OCI-LY1 (cell line): Measurements from ENCODE around the gene ZNF536.

Source experiments
- H2AFZ ChIP-seq: fragments of 200-600 bp; sonication (generic), shearing (Covaris generic); 2 replicates; pipeline ENCODE4 v1.6.0; 2014; ENCODE audit warnings: antibody characterized with exemption, mild to moderate bottlenecking, low read length
- H3F3A ChIP-seq: fragments of 200-600 bp; sonication (generic), shearing (Covaris generic); 2 replicates; pipeline ENCODE4 v1.6.0; 2014; ENCODE audit warnings: mild to moderate bottlenecking, antibody characterized with exemption, low read length, moderate library complexity; ENCODE audit not compliant: insufficient read depth
- H3K27ac ChIP-seq: fragments of 200-600 bp; sonication (generic); 2 replicates; pipeline ENCODE4 v1.5.1; 2014; ENCODE audit warnings: low read length, mixed run types, mild to moderate bottlenecking, low read depth; ENCODE audit not compliant: poor library complexity, severe bottlenecking
- H3K27me3 ChIP-seq: fragments of 200-600 bp; sonication (generic); 2 replicates; pipeline ENCODE4 v1.6.0; 2014; ENCODE audit warnings: antibody characterized with exemption, mild to moderate bottlenecking, low read length, moderate library complexity; ENCODE audit not compliant: insufficient read depth
- H3K36me3 ChIP-seq: fragments of 200-600 bp; sonication (generic); 2 replicates; pipeline ENCODE4 v1.6.1; 2014; ENCODE audit warnings: mild to moderate bottlenecking, antibody characterized with exemption, low read length, moderate library complexity, mixed read lengths; ENCODE audit not compliant: insufficient read depth
- H3K4me1 ChIP-seq: fragments of 200-600 bp; sonication (generic); 2 replicates; pipeline ENCODE4 v1.5.1; 2014; ENCODE audit warnings: mild to moderate bottlenecking, low read length, moderate library complexity; ENCODE audit not compliant: insufficient read depth, severe bottlenecking
- H3K4me2 ChIP-seq: fragments of 200-600 bp; sonication (generic), shearing (Covaris generic); 2 replicates; pipeline ENCODE4 v1.6.1; 2014; ENCODE audit warnings: low read length
- H3K4me3 ChIP-seq: fragments of 200-600 bp; sonication (generic); 2 replicates; pipeline ENCODE4 v1.5.1; 2014; ENCODE audit warnings: low read length, low read depth, mild to moderate bottlenecking, mixed read lengths; ENCODE audit not compliant: poor library complexity, severe bottlenecking
- H3K79me2 ChIP-seq: fragments of 200-600 bp; shearing (Covaris generic); 2 replicates; pipeline ENCODE4 v1.6.1; 2016; ENCODE audit warnings: mixed run types, low read length, mixed read lengths; ENCODE audit not compliant: insufficient read depth
- H3K9ac ChIP-seq: fragments of 200-600 bp; sonication (generic), shearing (Covaris generic); 2 replicates; pipeline ENCODE4 v1.6.1; 2014; ENCODE audit warnings: mild to moderate bottlenecking, low read length, mixed read lengths
- H3K9me2 ChIP-seq: fragments of 200-600 bp; sonication (generic), shearing (Covaris generic); 2 replicates; pipeline ENCODE4 v1.6.1; 2014; ENCODE audit warnings: low read depth, mild to moderate bottlenecking, low read length, mixed read lengths
- H3K9me3 ChIP-seq: fragments of 200-600 bp; shearing (Covaris generic); 2 replicates; pipeline ENCODE4 v1.6.1; 2014; ENCODE audit warnings: low read length, mixed read lengths
- H4K20me1 ChIP-seq: fragments of 200-600 bp; sonication (generic), shearing (Covaris generic); 2 replicates; pipeline ENCODE4 v1.6.0; 2016; ENCODE audit warnings: mild to moderate bottlenecking, low read length; ENCODE audit not compliant: insufficient read depth
- EZH2 ChIP-seq: fragments of 200-600 bp; sonication (generic), shearing (Covaris generic); IDR thresholded peaks from 2 replicates; pipeline ENCODE4 v1.8.0; 2017; ENCODE audit warnings: borderline replicate concordance, mixed run types, mild to moderate bottlenecking, antibody characterized with exemption, low read length, moderate library complexity, mixed read lengths
- TF ChIP-seq, protein P1 (sequence below): fragments of 200-600 bp; sonication (generic), shearing (Covaris generic); IDR thresholded peaks from 2 replicates; pipeline ENCODE4 v1.5.1; 2017; ENCODE audit warnings: mild to moderate bottlenecking, antibody characterized with exemption, low read length, moderate library complexity, mixed read lengths

The ZNF536 gene

GRCh38 chr19:30518965-30519606, 146.9 kb downstream of the ZNF536 start:
- TF ChIP-seq, protein P1, sequence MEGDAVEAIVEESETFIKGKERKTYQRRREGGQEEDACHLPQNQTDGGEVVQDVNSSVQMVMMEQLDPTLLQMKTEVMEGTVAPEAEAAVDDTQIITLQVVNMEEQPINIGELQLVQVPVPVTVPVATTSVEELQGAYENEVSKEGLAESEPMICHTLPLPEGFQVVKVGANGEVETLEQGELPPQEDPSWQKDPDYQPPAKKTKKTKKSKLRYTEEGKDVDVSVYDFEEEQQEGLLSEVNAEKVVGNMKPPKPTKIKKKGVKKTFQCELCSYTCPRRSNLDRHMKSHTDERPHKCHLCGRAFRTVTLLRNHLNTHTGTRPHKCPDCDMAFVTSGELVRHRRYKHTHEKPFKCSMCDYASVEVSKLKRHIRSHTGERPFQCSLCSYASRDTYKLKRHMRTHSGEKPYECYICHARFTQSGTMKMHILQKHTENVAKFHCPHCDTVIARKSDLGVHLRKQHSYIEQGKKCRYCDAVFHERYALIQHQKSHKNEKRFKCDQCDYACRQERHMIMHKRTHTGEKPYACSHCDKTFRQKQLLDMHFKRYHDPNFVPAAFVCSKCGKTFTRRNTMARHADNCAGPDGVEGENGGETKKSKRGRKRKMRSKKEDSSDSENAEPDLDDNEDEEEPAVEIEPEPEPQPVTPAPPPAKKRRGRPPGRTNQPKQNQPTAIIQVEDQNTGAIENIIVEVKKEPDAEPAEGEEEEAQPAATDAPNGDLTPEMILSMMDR: no peak
- TF ChIP-seq EZH2: no peak
- Histone ChIP-seq H3K9me2 (no peaks in the 10 kb centered on the region), H3K36me3 (no peaks in the 10 kb centered on the region), H3K4me3 (no peak overlapping the region), H3K79me2 (no peaks in the 10 kb centered on the region), H3K4me2 (no peak overlapping the region), H3F3A (no peaks in the 10 kb centered on the region), H2AFZ (no peak overlapping the region), H3K9ac (no peak overlapping the region), H3K9me3 (no peaks in the 10 kb centered on the region), H3K27ac (no peak overlapping the region), H3K4me1 (no peaks in the 10 kb centered on the region), H4K20me1 (no peaks in the 10 kb centered on the region), H3K27me3 (no peaks in the 10 kb centered on the region)

- no peaks in the 10 kb centered on the region for H3K9me3 ChIP-seq
- no peaks in the 10 kb centered on the region for H3K27me3 ChIP-seq
- H3K27ac ChIP-seq: no peak overlapping the region
- H3K9ac ChIP-seq: no peak overlapping the region
- H3K4me1 ChIP-seq: no peaks in the 10 kb centered on the region
- TF ChIP-seq EZH2: no peak
- TF ChIP-seq, protein P1: no peak
- no peaks in the 10 kb centered on the region for H3K36me3 ChIP-seq
- H3F3A ChIP-seq: no peaks in the 10 kb centered on the region
- no peak overlapping the region for H3K4me2 ChIP-seq
- no peak overlapping the region for H2AFZ ChIP-seq
- no peaks in the 10 kb centered on the region for H3K79me2 ChIP-seq
- H3K4me3 ChIP-seq: no peak overlapping the region
- H3K9me2 ChIP-seq: no peaks in the 10 kb centered on the region
- H4K20me1 ChIP-seq: no peaks in the 10 kb centered on the region
Measured at GRCh38 chr19:30519607-30520205, 147.5 kb downstream of the ZNF536 start.

DNA sequence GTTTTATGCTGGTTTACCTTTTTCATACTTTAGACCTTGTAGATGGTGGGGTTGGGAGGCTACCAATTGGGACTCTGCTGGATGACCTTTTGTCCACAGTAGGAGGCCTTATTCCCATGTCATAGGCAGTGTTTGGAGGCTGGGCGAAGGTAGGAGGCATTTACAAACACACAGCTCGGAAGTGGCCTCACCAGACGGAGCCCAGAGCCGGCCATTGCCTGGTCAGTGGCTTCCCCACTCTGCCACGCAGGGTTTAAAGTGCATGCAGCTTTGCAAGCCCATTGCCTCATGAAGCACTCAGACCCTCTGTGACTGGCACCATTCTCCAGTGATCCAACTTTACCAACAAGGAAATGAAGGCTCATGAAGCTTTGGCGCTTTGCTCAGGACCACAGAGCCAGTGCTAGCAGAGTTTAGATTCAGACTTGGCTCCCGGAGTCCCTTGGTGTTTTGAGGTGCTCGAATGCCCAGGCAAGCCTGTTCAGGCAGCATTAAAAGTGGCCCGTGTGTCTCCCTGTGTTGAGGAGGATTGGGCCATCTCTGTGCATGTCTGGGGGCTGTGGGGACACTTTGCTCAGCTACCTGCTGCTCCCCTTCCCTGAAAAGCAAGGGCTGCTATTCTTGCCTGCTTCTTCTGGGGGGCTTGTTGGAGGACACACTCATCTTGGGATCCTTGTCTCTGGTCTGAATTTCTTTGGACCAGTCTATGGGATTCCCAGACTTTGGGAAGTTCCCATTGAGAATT, 148.7 kb downstream of the ZNF536 start:
- Histone ChIP-seq H2AFZ (no peak overlapping the region), H3K79me2 (no peaks in the 10 kb centered on the region), H3K4me3 (no peak overlapping the region), H3K27me3 (no peaks in the 10 kb centered on the region), H4K20me1 (no peaks in the 10 kb centered on the region), H3K9ac (no peak overlapping the region), H3K4me1 (no peaks in the 10 kb centered on the region), H3K36me3 (no peaks in the 10 kb centered on the region), H3K27ac (no peak overlapping the region), H3K4me2 (no peak overlapping the region), H3K9me2 (no peaks in the 10 kb centered on the region), H3K9me3 (no peaks in the 10 kb centered on the region), H3F3A (no peaks in the 10 kb centered on the region)
- no peak for TF ChIP-seq EZH2
- TF ChIP-seq, protein P1: no peak
